Daoy (cell line): Measurements from ENCODE around the gene TMC4. TPM values are rescaled to one million over a fixed set of nuclear protein-coding genes. Genes with fewer than 3 reads are reported as not detected.

Experiments
- DNase-seq: peaks from one replicate; pipeline ENCODE4 v3.0.0-alpha.2; 2015; ENCODE audit warnings: low read depth
- total RNA-seq: library from RNA; depleted of rRNA; stranded (reverse); fragments of >200 nt; shearing (Covaris generic); gene quantifications from 2 replicates; pipeline ENCODE4 v1.2.3, GENCODE V29; 2014

TMC4 gene
- total RNA-seq, 1 experiment from 2014 or later: 0.06 TPM

- DNase-seq: no peak
These were observed 17.3 kb downstream of the TMC4 start for GRCh38 chr19:54155694-54156093.

GRCh38 chr19:54154603-54155345 lies 18.2 kb downstream of the TMC4 start:
- no peak for DNase-seq

GRCh38 chr19:54153731-54154326 lies 19.1 kb downstream of the TMC4 start:
- no peak for DNase-seq

GRCh38 chr19:54152878-54153524 lies 20.0 kb downstream of the TMC4 start:
- no peak for DNase-seq

GRCh38 chr19:54152267-54152666 lies 20.7 kb downstream of the TMC4 start:
- no peak for DNase-seq

GRCh38 chr19:54151362-54152035 lies 21.5 kb downstream of the TMC4 start:
- DNase-seq: no peak

GRCh38 chr19:54149021-54149812 lies 23.7 kb downstream of the TMC4 start:
- DNase-seq: no peak

GRCh38 chr19:54148158-54148557 lies 24.8 kb downstream of the TMC4 start:
- DNase-seq: no peak

- DNase-seq: no peak
These were observed 25.3 kb downstream of the TMC4 start for GRCh38 chr19:54147676-54148075.

GRCh38 chr19:54145541-54146158 lies 27.3 kb downstream of the TMC4 start:
- DNase-seq: no peak

- no peak for DNase-seq
These were observed 30.7 kb downstream of the TMC4 start for GRCh38 chr19:54142166-54142780.

- DNase-seq: no peak
These were observed 31.6 kb downstream of the TMC4 start for GRCh38 chr19:54141356-54141755.

GRCh38 chr19:54138489-54139256 lies 34.3 kb downstream of the TMC4 start:
- no peak for DNase-seq

- DNase-seq: no peak
These were observed 35.1 kb downstream of the TMC4 start, which contains the start of gene CNOT3 for GRCh38 chr19:54137699-54138488. CNOT3 (plus strand) TSS chr19:54137762; CDS start chr19:54142979, 5,217 bp downstream.

- peak; percentile 100 for DNase-seq
These were observed 35.9 kb downstream of the TMC4 start for GRCh38 chr19:54136864-54137698.

- no peak for DNase-seq
These were observed 36.7 kb downstream of the TMC4 start for GRCh38 chr19:54136086-54136863.

- no peak for DNase-seq
These were observed 38.9 kb downstream of the TMC4 start for GRCh38 chr19:54133957-54134590.
